SU-DHL-6 (cell line): Measurements from ENCODE around the gene ACBD4.

Source experiments
- H2AFZ ChIP-seq: fragments of 200-600 bp; sonication (generic); 2 replicates; pipeline ENCODE4 v1.6.1; 2014; ENCODE audit warnings: low read depth, mild to moderate bottlenecking, moderate library complexity, mixed read lengths, antibody characterized with exemption, low read length; ENCODE audit not compliant: severe bottlenecking
- H3F3A ChIP-seq: fragments of 200-600 bp; shearing (Covaris generic); 2 replicates; pipeline ENCODE4 v1.6.0; 2016; ENCODE audit warnings: antibody characterized with exemption, mild to moderate bottlenecking; ENCODE audit not compliant: insufficient read depth
- H3K27ac ChIP-seq: fragments of 200-600 bp; sonication (generic); 2 replicates; pipeline ENCODE4 v1.5.1; 2016; ENCODE audit warnings: low read depth, mild to moderate bottlenecking, low read length, moderate library complexity, mixed read lengths
- H3K27me3 ChIP-seq: fragments of 200-600 bp; sonication (generic), shearing (Covaris generic); 2 replicates; pipeline ENCODE4 v1.6.0; 2014; ENCODE audit warnings: mild to moderate bottlenecking, low read length
- H3K36me3 ChIP-seq: fragments of 200-600 bp; sonication (generic); 2 replicates; pipeline ENCODE4 v1.6.1; 2014; ENCODE audit warnings: mild to moderate bottlenecking, low read length, mixed read lengths
- H3K4me2 ChIP-seq: fragments of 300-600, 200-600 bp; shearing (Covaris generic), sonication (generic); 2 replicates; pipeline ENCODE4 v1.6.0; 2014; ENCODE audit warnings: low read length, low read depth, mild to moderate bottlenecking; ENCODE audit not compliant: poor library complexity, severe bottlenecking
- H3K4me3 ChIP-seq: fragments of 200-600 bp; sonication (generic); 2 replicates; pipeline ENCODE4 v1.5.1; 2014; ENCODE audit warnings: antibody characterized with exemption, low read length, mild to moderate bottlenecking, mixed read lengths; ENCODE audit not compliant: insufficient read depth, poor library complexity, severe bottlenecking
- H3K79me2 ChIP-seq: fragments of 200-600 bp; sonication (generic); 2 replicates; pipeline ENCODE4 v1.6.1; 2014; ENCODE audit warnings: mild to moderate bottlenecking, low read length, moderate library complexity; ENCODE audit not compliant: insufficient read depth
- H3K9ac ChIP-seq: fragments of 200-600 bp; sonication (generic); 2 replicates; pipeline ENCODE4 v1.7.0; 2014; ENCODE audit warnings: mild to moderate bottlenecking, low read length
- H3K9me2 ChIP-seq: fragments of 200-600 bp; sonication (generic); replicated peaks from 2 replicates; pipeline ENCODE4 v1.6.1; 2014; ENCODE audit warnings: low read length; ENCODE audit not compliant: insufficient read depth
- H3K9me3 ChIP-seq: fragments of 200-600 bp; sonication (generic); 2 replicates; pipeline ENCODE4 v1.6.1; 2014; ENCODE audit warnings: low read length, mixed read lengths; ENCODE audit not compliant: insufficient read depth
- H4K20me1 ChIP-seq: fragments of 200-600 bp; sonication (generic); 2 replicates; pipeline ENCODE4 v1.6.1; 2014; ENCODE audit warnings: low read depth, mild to moderate bottlenecking, antibody characterized with exemption, low read length, moderate library complexity, mixed read lengths
- CTCF ChIP-seq: fragments of 200-600 bp; sonication (generic); IDR thresholded peaks from one replicate; pipeline ENCODE4 v1.5.1; 2017; ENCODE audit warnings: antibody characterized with exemption, mild to moderate bottlenecking, low read length, moderate library complexity; ENCODE audit not compliant: insufficient read depth, poor library complexity, severe bottlenecking
- EZH2phosphoT487 ChIP-seq: fragments of 200-600 bp; sonication (generic), shearing (Covaris generic); conservative IDR thresholded peaks from 2 replicates; pipeline ENCODE4 v1.6.1; 2018; ENCODE audit warnings: mild to moderate bottlenecking, antibody characterized with exemption, low read length, moderate library complexity, mixed read lengths

The ACBD4 gene

GRCh38 chr17:45091778-45092425, 43.6 kb upstream of the ACBD4 start:
- Histone ChIP-seq H4K20me1 (no peaks in the 10 kb centered on the region), H3K79me2 (no peaks in the 10 kb centered on the region), H3K4me3 (no peak overlapping the region), H3F3A (no peaks in the 10 kb centered on the region), H3K27me3 (no peaks in the 10 kb centered on the region), H3K4me2 (no peak overlapping the region), H3K36me3 (peaks cover 8% of the 10 kb centered on the region; the same call in 1 of the 2 replicates), H3K9me3 (no peaks in the 10 kb centered on the region), H3K9ac (no peak overlapping the region), H3K9me2 (no peaks in the 10 kb centered on the region), H2AFZ (no peak overlapping the region), H3K27ac (no peak overlapping the region)
- no peak for TF ChIP-seq EZH2phosphoT487
- no peak for TF ChIP-seq CTCF

GRCh38 chr17:45092911-45093430, 42.5 kb upstream of the ACBD4 start:
- TF ChIP-seq CTCF = no peak
- H3K27me3 ChIP-seq = no peaks in the 10 kb centered on the region
- H4K20me1 ChIP-seq = no peaks in the 10 kb centered on the region
- H3K79me2 ChIP-seq = no peaks in the 10 kb centered on the region
- no peak overlapping the region for H3K4me3 ChIP-seq
- no peak overlapping the region for H3K27ac ChIP-seq
- H3K9ac ChIP-seq = no peak overlapping the region
- no peak overlapping the region for H3K4me2 ChIP-seq
- H3K9me3 ChIP-seq = no peaks in the 10 kb centered on the region
- no peaks in the 10 kb centered on the region for H3F3A ChIP-seq
- H3K36me3 ChIP-seq = peaks cover 6% of the 10 kb centered on the region; the same call in 1 of the 2 replicates
- H3K9me2 ChIP-seq = no peaks in the 10 kb centered on the region
- no peak overlapping the region for H2AFZ ChIP-seq

GRCh38 chr17:45093444-45094110, 41.9 kb upstream of the ACBD4 start:
- Histone ChIP-seq H3K9me3 (no peaks in the 10 kb centered on the region), H3K79me2 (no peaks in the 10 kb centered on the region), H3K27me3 (no peaks in the 10 kb centered on the region), H3K36me3 (peaks cover 6% of the 10 kb centered on the region; the same call in 1 of the 2 replicates), H3K9me2 (no peaks in the 10 kb centered on the region), H2AFZ (no peak overlapping the region), H3K9ac (no peak overlapping the region), H3K4me2 (no peak overlapping the region), H3K27ac (no peak overlapping the region), H3F3A (no peaks in the 10 kb centered on the region), H3K4me3 (no peak overlapping the region), H4K20me1 (no peaks in the 10 kb centered on the region)
- TF ChIP-seq EZH2phosphoT487 (no peak), CTCF (no peak)
